IMR-90 (cell line): ENCODE data around the gene CPA3. TPM values are rescaled to one million over a fixed set of nuclear protein-coding genes. Genes with fewer than 3 reads are reported as not detected.

ENCODE experiments used
- ATAC-seq: fragments of 200-7000 bp; cut with Tn5 transposase; 2 replicates; pipeline ENCODE4 v1.9.1; 2020; ENCODE audit warnings: low read depth, mild to moderate bottlenecking, moderate library complexity
- BruUV-seq: library from RNA; stranded (reverse); fragments of 400-500 nt; replicated peaks from 2 replicates; lab custom pipeline; 2021; lab: Mats Ljungman, UMichigan
- CTCF ChIA-PET: fragments of 300-600 bp; formaldehyde crosslinking; extraction: SDS; loops from one replicate; lab custom pipeline; 2021; ENCODE audit warnings: antibody characterized with exemption; lab: Yijun Ruan, JAX
- POLR2A ChIA-PET: fragments of 300-600 bp; sonication (Branson Sonifier 250); formaldehyde crosslinking; loops from one replicate; lab custom pipeline; 2022; ENCODE audit warnings: antibody characterized with exemption; ENCODE audit not compliant: unreplicated experiment; lab: Charles Lee
- DNase-seq: peaks from one replicate; pipeline ENCODE4 v3.0.0; 2013
- H2AFZ ChIP-seq: replicated peaks from 2 replicates; pipeline ENCODE3; 2013; ENCODE audit warnings: low read length, mild to moderate bottlenecking; ENCODE audit not compliant: poor library complexity
- H2AK5ac ChIP-seq: 2 replicates; pipeline ENCODE4 v1.6.1; 2013; ENCODE audit warnings: low read depth, low read length, inconsistent platforms
- H2AK9ac ChIP-seq: replicated peaks from 2 replicates; pipeline ENCODE3; 2013; ENCODE audit warnings: mild to moderate bottlenecking, low read depth, low read length, moderate library complexity; ENCODE audit not compliant: poor library complexity
- H2BK120ac ChIP-seq: 2 replicates; pipeline ENCODE4 v1.6.1; 2013; ENCODE audit warnings: low read depth, low read length, inconsistent platforms
- H2BK15ac ChIP-seq: 3 replicates; pipeline ENCODE4 v1.6.1; 2013; ENCODE audit warnings: low read depth, low read length, inconsistent platforms
- H2BK20ac ChIP-seq: 2 replicates; pipeline ENCODE4 v1.6.1; 2013; ENCODE audit warnings: low read depth, mild to moderate bottlenecking, inconsistent platforms, low read length, moderate library complexity
- H2BK5ac ChIP-seq: 2 replicates; pipeline ENCODE4 v1.6.1; 2013; ENCODE audit warnings: mild to moderate bottlenecking, low read depth, low read length, inconsistent platforms; ENCODE audit not compliant: poor library complexity, severe bottlenecking
- H3K14ac ChIP-seq: replicated peaks from 2 replicates; pipeline ENCODE4 v1.6.1; 2013; ENCODE audit warnings: low read depth, low read length, inconsistent platforms
- H3K18ac ChIP-seq: 2 replicates; pipeline ENCODE4 v1.6.1; 2013; ENCODE audit warnings: low read depth, low read length, control low read depth
- H3K23ac ChIP-seq: 2 replicates; pipeline ENCODE4 v1.6.1; 2013; ENCODE audit warnings: low read depth, low read length, inconsistent platforms
- H3K27ac ChIP-seq: 2 replicates; pipeline ENCODE4 v1.5.1; 2013; ENCODE audit warnings: mild to moderate bottlenecking, control low read depth, low read length; ENCODE audit not compliant: insufficient read depth
- H3K27me3 ChIP-seq: 2 replicates; pipeline ENCODE4 v1.6.1; 2013; ENCODE audit warnings: low read length; ENCODE audit not compliant: control insufficient read depth, insufficient read depth
- H3K36me3 ChIP-seq: 2 replicates; pipeline ENCODE4 v1.6.1; 2013; ENCODE audit warnings: low read length, mixed read lengths; ENCODE audit not compliant: control insufficient read depth, insufficient read depth
- H3K4ac ChIP-seq: 2 replicates; pipeline ENCODE4 v1.6.1; 2013; ENCODE audit warnings: low read depth, low read length, inconsistent platforms
- H3K4me1 ChIP-seq: 2 replicates; pipeline ENCODE4 v1.6.1; 2013; ENCODE audit warnings: low read length, mixed read lengths; ENCODE audit not compliant: control insufficient read depth, insufficient read depth
- H3K4me2 ChIP-seq: 2 replicates; pipeline ENCODE4 v1.6.1; 2013; ENCODE audit warnings: low read depth, mild to moderate bottlenecking, control low read depth, low read length, moderate library complexity
- H3K4me3 ChIP-seq: 2 replicates; pipeline ENCODE4 v1.5.1; 2013; ENCODE audit warnings: low read depth, mild to moderate bottlenecking, control low read depth, low read length, moderate library complexity; ENCODE audit not compliant: insufficient read depth
- H3K56ac ChIP-seq: 2 replicates; pipeline ENCODE4 v1.6.1; 2013; ENCODE audit warnings: low read length, inconsistent platforms; ENCODE audit not compliant: insufficient read depth; ENCODE audit errors: extremely low read depth
- H3K79me1 ChIP-seq, 2 experiments: 2 replicates each; pipeline ENCODE4 v1.6.1; 2013; ENCODE audit warnings: low read length in 2 of 2, inconsistent platforms in 1 of 2, low read depth in 1 of 2
- H3K9ac ChIP-seq: 2 replicates; pipeline ENCODE4 v1.6.1; 2013; ENCODE audit warnings: low read depth, low read length, control low read depth
- H3K9me1 ChIP-seq: 2 replicates; pipeline ENCODE4 v1.6.1; 2013; ENCODE audit warnings: low read length, inconsistent platforms; ENCODE audit not compliant: insufficient read depth
- H3K9me3 ChIP-seq: 2 replicates; pipeline ENCODE4 v1.6.1; 2013; ENCODE audit warnings: low read length; ENCODE audit not compliant: control insufficient read depth, insufficient read depth
- H4K20me1 ChIP-seq: 2 replicates; pipeline ENCODE4 v1.6.1; 2013; ENCODE audit warnings: low read length, inconsistent platforms; ENCODE audit not compliant: insufficient read depth
- H4K5ac ChIP-seq: 2 replicates; pipeline ENCODE4 v1.6.1; 2013; ENCODE audit warnings: mild to moderate bottlenecking, low read depth, low read length, control low read depth
- H4K8ac ChIP-seq, 2 experiments: 2 replicates each; pipeline ENCODE4 v1.6.1; 2013; ENCODE audit warnings: low read depth in 2 of 2, low read length in 2 of 2, control low read depth in 1 of 2, inconsistent platforms in 1 of 2
- H4K91ac ChIP-seq: 2 replicates; pipeline ENCODE4 v1.6.1; 2013; ENCODE audit warnings: low read depth, low read length, inconsistent platforms; ENCODE audit not compliant: insufficient read depth
- BHLHE40 ChIP-seq: fragments of 150-350 bp; IDR thresholded peaks from 2 replicates; pipeline ENCODE4 v1.6.1; 2016; ENCODE audit warnings: mild to moderate bottlenecking, low read depth, low read length
- CHD1 ChIP-seq: IDR thresholded peaks from 2 replicates; pipeline ENCODE4 v1.6.1; 2012; ENCODE audit warnings: low read depth, low read length, improper control_type of control experiment
- CTCF ChIP-seq: conservative IDR thresholded peaks from 2 replicates; pipeline ENCODE4 v1.5.1; 2012; ENCODE audit warnings: mild to moderate bottlenecking, low read depth, low read length, improper control_type of control experiment
- ELK1 ChIP-seq: fragments of 150-350 bp; IDR thresholded peaks from 2 replicates; pipeline ENCODE4 v1.6.1; 2016; ENCODE audit warnings: low read depth, mild to moderate bottlenecking, low read length, moderate library complexity, borderline replicate concordance
- FOS ChIP-seq: fragments of 150-350 bp; IDR thresholded peaks from 2 replicates; pipeline ENCODE4 v1.6.1; 2016; ENCODE audit warnings: low read depth, low read length
- MAFK ChIP-seq: IDR thresholded peaks from 2 replicates; pipeline ENCODE4 v1.6.1; 2012; ENCODE audit warnings: low read depth, low read length, improper control_type of control experiment
- MAZ ChIP-seq: IDR thresholded peaks from 2 replicates; pipeline ENCODE4 v1.6.1; 2012; ENCODE audit warnings: low read depth, mild to moderate bottlenecking, low read length, improper control_type of control experiment, moderate library complexity, borderline replicate concordance
- MXI1 ChIP-seq: IDR thresholded peaks from 2 replicates; pipeline ENCODE4 v1.6.1; 2012; ENCODE audit warnings: low read depth, mild to moderate bottlenecking, low read length, moderate library complexity, borderline replicate concordance
- POLR2A ChIP-seq: IDR thresholded peaks from 2 replicates; pipeline ENCODE4 v1.6.1; 2012; ENCODE audit warnings: mild to moderate bottlenecking, low read depth, low read length
- RCOR1 ChIP-seq: IDR thresholded peaks from 2 replicates; pipeline ENCODE4 v1.6.1; 2012; ENCODE audit warnings: mild to moderate bottlenecking, low read length, improper control_type of control experiment; ENCODE audit not compliant: insufficient replicate concordance
- SMC3 ChIP-seq: fragments of 150-350 bp; IDR thresholded peaks from 2 replicates; pipeline ENCODE4 v1.6.1; 2016; ENCODE audit warnings: low read depth, mild to moderate bottlenecking, antibody characterized with exemption, low read length, moderate library complexity
- USF2 ChIP-seq: fragments of 150-350 bp; IDR thresholded peaks from 2 replicates; pipeline ENCODE4 v1.6.1; 2017; ENCODE audit warnings: mild to moderate bottlenecking, antibody characterized with exemption, low read length, low read depth
- WGBS, 2 experiments: methylation state at CpG; one replicate each; pipeline versions ENCODE4 v1.1.5 to v1.1.7; 2013; ENCODE audit warnings: missing lambda C conversion rate in 2 of 2; ENCODE audit not compliant: insufficient read length in 1 of 2; ENCODE audit errors: extremely low coverage in 2 of 2; 5-methylcytosine and 5-hydroxymethylcytosine counted together
- dilution Hi-C: fragments of 300-500 bp; cut with HindIII; formaldehyde crosslinking; loops from one replicate; pipeline ENCODE4 v1.14.3; 2018; ENCODE audit warnings: low sequenced_read_pairs; ENCODE audit not compliant: unreplicated experiment
- in situ Hi-C: fragments of 300-500 bp; cut with MboI; formaldehyde crosslinking; loops from 3 replicates; pipeline ENCODE4 v1.14.3; 2019; ENCODE audit warnings: low sequenced_read_pairs, inconsistent platforms, mixed read lengths
- intact Hi-C: fragments of 100-400 bp; cut with micrococcal nuclease; formaldehyde crosslinking; loops from 2 replicates; pipeline ENCODE4 v1.10.0; 2022
- polyA plus RNA-seq, 3 experiments: library from polyadenylated mRNA; depleted of rRNA; stranded (reverse); fragments of >200 nt; gene quantifications; 2 replicates each; pipeline ENCODE4 v1.2.3, GENCODE V29; 2012; ENCODE audit warnings: low replicate concordance in 1 of 3
- total RNA-seq: library from RNA; depleted of rRNA; stranded (reverse); fragments of >200 nt; gene quantifications from 2 replicates; pipeline ENCODE4 v1.2.3, GENCODE V29; 2012

Gene CPA3
- total and polyA plus RNA-seq, 2 of the 4 experiments (the other 2 are of a cell fraction) = 0.07 TPM; not detected in 1

GRCh38 chr3:148816427-148816826 lies 48.7 kb upstream of the CPA3 start:
- Histone ChIP-seq H4K5ac (no peak overlapping the region), H3K4me1 (no peaks in the 10 kb centered on the region), H4K8ac (no peak overlapping the region), H3K27me3 (peaks cover 1% of the 10 kb centered on the region; the same call in 1 of the 2 replicates), H4K91ac (no peak overlapping the region), H3K79me1 (no peaks in the 10 kb centered on the region), H2AK5ac (no peak overlapping the region), H3K27ac (no peak overlapping the region), H3K18ac (no peak overlapping the region), H2BK20ac (no peak overlapping the region), H3K9me3 (no peaks in the 10 kb centered on the region), H3K23ac (no peak overlapping the region), H2AK9ac (no peak overlapping the region), H3K9ac (no peak overlapping the region), H3K36me3 (no peaks in the 10 kb centered on the region), H3K4ac (no peak overlapping the region), H3K9me1 (no peaks in the 10 kb centered on the region), H2AFZ (no peak overlapping the region), H3K56ac (no peak overlapping the region), H3K4me2 (no peak overlapping the region), H2BK120ac (no peak overlapping the region), H2BK5ac (no peak overlapping the region), H3K14ac (no peak overlapping the region), H2BK15ac (no peak overlapping the region), H3K4me3 (no peak overlapping the region), H4K20me1 (no peaks in the 10 kb centered on the region)
- no peak for DNase-seq
- in situ Hi-C loops (no loop called here), intact Hi-C loops (no loop called here), dilution Hi-C loops (no loop called here)
- TF ChIP-seq ELK1 = no peak
- no peak for TF ChIP-seq SMC3
- TF ChIP-seq MAZ = no peak
- no peak for TF ChIP-seq CHD1
- TF ChIP-seq POLR2A = no peak
- no peak for TF ChIP-seq MXI1
- no peak for TF ChIP-seq MAFK
- TF ChIP-seq USF2 = no peak
- TF ChIP-seq RCOR1 = no peak
- TF ChIP-seq FOS = no peak
- TF ChIP-seq BHLHE40 = no peak
- no peak for TF ChIP-seq CTCF
- ChIA-PET POLR2A (no interaction called here), CTCF (no interaction called here)
- BruUV-seq = no TSS peak
- no peak for ATAC-seq
- no CpG with 5 or more reads among the region's 2 CpGs for WGBS, 2 experiments
